GM10266 (cell line): Measurements from ENCODE around the gene OGDH.

Experiments used
- DNase-seq: peaks from one replicate; pipeline ENCODE4 v3.0.0; 2012; ENCODE audit errors: extremely low spot score
- TF ChIP-seq, protein P1 (sequence below): IDR thresholded peaks from 2 replicates; pipeline ENCODE4 v1.5.1; 2012; ENCODE audit warnings: mild to moderate bottlenecking, low read depth; ENCODE audit not compliant: control insufficient read depth, insufficient read depth; ENCODE audit errors: missing control alignments

OGDH gene

DNA sequence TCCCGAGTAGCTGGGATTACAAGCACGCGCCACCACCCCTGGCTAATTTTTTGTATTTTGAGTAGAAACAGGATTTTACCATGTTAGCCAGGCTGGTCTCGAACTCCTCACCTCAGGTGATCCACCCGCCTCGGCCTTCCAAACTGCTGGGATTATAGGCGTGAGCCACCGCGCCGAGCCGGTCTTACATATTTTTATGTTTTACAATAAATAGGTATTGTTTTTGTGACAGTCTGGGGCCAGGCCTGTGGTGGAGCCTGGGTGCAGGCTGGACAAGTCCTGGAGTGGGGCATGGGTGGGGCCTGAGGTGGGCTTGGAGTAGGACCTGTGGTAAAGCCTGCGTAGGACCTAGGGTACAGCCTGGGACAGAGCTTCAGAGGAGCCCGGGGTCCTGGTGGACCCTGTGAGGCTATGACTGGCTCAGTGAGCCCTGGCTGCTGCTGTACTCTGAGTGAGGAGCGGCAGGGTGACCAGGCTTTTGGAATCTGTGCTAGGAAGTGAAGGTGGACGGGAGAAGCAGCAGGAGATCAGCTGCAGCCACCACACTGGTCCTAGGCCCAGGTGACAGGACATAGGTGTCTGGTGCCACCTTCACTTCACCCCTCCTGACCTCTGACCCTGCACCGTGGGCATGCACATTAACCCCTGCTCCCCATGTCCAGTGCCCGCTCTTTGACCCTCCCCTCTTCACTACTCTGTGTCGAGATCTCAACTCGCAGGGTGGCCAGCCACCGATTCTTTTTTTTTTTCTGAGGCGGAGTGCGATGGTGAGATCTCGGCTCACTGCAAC lies 132.6 kb downstream of the OGDH start:
- TF ChIP-seq, protein P1, sequence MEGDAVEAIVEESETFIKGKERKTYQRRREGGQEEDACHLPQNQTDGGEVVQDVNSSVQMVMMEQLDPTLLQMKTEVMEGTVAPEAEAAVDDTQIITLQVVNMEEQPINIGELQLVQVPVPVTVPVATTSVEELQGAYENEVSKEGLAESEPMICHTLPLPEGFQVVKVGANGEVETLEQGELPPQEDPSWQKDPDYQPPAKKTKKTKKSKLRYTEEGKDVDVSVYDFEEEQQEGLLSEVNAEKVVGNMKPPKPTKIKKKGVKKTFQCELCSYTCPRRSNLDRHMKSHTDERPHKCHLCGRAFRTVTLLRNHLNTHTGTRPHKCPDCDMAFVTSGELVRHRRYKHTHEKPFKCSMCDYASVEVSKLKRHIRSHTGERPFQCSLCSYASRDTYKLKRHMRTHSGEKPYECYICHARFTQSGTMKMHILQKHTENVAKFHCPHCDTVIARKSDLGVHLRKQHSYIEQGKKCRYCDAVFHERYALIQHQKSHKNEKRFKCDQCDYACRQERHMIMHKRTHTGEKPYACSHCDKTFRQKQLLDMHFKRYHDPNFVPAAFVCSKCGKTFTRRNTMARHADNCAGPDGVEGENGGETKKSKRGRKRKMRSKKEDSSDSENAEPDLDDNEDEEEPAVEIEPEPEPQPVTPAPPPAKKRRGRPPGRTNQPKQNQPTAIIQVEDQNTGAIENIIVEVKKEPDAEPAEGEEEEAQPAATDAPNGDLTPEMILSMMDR, result no peak
- no peak for DNase-seq

DNA sequence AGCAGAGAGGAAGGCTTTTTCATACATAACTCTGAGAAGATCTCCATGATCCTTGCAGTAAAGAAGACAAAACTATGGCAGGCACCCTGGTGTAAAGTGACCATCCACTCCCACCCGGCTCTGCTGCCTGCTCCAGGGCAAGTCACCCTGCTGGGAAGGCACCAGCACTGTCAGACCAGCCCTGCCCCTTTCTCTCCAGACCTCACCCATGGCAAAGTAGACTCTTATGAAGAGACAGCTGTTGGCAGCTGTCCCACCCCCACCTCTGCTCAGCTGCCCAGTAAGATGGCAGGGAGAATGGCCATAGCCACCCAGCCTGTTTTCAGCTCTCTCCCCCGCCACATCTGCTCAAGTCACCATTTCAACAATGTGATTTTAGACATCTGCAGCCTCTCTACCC lies 133.6 kb downstream of the OGDH start:
- DNase-seq, result no peak
- TF ChIP-seq, protein P1, result no peak

DNA sequence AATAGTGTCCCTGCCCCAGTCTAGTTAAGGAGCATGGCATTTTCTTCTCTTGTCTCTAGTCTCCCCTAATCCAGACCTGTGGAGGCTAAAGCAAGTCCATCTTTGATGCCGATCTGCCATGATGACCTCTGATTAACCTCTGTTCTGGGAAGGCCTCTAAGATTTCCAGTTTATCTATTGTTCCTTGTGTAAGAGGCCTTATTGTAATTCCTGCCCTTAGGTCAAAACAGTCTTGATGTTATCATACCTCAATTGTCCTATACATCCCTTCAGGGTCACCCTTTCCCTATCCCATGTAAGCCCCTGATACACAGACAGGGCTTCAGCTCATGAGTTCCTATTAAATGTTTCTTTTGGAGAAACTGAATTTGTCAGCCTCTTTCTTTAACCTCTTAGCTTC lies 137.3 kb downstream of the OGDH start:
- TF ChIP-seq, protein P1, result no peak
- DNase-seq, result no peak

DNA sequence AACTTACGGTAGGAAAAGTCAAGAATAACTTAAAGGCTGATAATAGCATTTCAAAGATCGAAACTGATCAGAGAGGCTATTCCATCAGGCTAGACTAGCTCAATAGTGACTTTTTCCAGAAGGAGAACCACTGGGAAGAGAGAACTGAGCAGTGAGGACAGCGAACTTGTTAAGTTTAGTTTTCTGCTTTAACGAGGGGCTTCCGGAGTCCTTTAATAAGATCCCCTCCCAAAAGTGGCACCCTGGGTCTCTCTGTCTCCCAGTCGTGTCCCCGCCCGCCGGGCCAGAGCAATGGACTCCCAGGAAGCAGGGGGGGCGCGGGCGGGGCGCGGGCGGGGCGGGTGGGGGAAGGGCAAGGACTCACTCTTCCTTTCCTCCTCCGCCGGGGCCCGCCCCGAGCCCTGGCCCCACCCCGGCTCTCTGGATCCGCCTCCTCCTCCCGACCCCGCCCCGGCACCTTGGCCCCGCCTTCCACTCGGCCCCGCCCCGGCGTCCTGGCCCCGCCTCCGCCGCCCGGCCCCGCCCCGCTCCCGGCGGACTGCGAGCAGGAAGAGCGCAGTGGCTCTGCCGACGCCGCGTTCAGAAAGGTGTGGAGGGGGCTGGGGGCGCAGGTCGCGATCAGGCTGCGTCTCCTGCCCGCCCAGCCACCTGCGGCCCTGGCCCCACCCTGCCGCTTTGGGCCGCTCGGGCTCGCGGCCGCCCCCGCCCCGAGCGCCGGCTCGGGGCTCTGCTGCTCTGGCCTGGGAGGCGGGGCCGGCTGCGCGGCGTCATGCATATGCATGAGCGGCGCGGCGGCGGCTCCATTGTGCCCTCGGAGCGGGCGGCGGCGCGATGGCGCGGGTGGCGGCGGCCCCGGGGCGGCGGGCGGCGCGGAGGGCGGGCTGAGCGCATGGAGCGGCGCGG lies 141.9 kb downstream of the OGDH start, which contains the start of gene ZMIZ2:
TSS of gene ZMIZ2 (plus strand) at position 803 of the 903 bp plus-strand sequence. CDS start 7,403 bp downstream, outside the sequence.
- TF ChIP-seq, protein P1, result no peak
- peak; percentile 98 for DNase-seq

DNA sequence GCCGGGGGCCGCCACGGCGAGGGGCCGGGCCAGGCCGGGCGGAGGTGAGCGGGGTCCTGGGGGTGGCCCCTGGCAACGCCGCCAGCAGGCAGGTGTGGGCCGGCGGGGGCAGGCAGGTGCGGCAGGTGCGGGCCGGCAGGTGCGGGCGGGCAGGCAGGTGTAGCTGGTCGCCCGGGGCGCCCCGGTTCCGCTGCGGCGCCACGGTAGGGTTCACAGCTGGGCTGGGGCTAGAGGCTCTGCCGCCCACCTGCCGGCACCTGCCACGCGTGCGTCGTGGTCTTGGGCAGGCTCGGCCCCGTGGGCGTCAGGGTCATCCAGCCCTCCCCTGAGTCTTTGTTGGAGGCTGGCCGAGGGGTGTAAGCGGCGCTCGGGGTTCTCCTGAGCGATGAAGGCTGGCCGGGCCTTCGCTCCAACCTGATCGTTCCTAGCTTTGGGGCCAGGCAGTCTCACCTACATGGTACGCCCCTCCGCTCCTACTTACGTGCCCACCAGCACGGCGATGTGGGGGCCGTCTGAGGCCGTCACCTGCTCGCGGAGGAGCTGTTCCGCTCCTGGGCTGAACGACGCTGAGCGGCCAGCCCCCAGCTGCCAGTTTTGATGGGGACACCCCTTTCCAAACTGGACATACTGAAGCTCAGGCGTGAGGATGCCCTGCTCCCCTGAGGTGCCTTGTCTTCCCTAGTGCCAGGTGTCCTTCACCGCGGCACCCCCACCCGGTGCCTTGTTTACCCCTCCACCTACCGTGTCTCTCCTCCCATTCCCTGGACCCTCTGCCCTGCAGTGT lies 142.7 kb downstream of the OGDH start:
- DNase-seq, result peak; percentile 47
- TF ChIP-seq, protein P1, result no peak

DNA sequence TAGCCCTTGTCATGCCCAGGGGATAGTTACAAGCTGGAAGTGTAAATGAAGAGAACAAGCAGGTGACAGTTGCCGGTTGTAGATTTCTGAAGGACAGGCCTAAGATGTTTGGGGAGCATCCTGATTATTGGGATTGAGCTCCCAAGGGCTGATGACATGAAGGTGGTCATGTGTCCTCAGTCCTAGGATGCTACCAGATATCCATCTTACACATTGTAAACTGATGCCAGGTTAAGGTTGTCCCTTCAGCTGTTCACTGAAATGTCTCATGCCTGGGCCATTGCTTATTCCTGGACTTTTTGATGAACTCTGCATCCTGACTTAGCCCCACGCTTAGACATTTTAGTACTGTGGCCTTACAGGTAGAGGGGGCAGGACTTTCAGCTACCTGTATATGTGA lies 143.6 kb downstream of the OGDH start:
- DNase-seq, result no peak
- TF ChIP-seq, protein P1, result no peak
